Thyroid gland (tissue), 4 donors: ENCODE measurements around the gene TNIK.

Experiments used
- POLR2A ChIP-seq, 2 donors: fragments of 450-650 bp; IDR thresholded peaks; one replicate each; pipeline ENCODE4 v1.6.1; 2017; ENCODE audit warnings: antibody characterized with exemption in 2 of 2, mild to moderate bottlenecking in 2 of 2, moderate library complexity in 1 of 2
- TF ChIP-seq, protein P1 (sequence below), 6 experiments: fragments of 200-600 bp in 3 of 6; fragments of 450-650 bp in 3 of 6; sonication (generic) in 3 of 6; IDR thresholded peaks; one replicate each; pipeline ENCODE4 v1.5.1; 2016 to 2019; ENCODE audit warnings: antibody characterized with exemption in 6 of 6, mild to moderate bottlenecking in 2 of 6, inconsistent platforms in 1 of 6, moderate library complexity in 1 of 6

DNA sequence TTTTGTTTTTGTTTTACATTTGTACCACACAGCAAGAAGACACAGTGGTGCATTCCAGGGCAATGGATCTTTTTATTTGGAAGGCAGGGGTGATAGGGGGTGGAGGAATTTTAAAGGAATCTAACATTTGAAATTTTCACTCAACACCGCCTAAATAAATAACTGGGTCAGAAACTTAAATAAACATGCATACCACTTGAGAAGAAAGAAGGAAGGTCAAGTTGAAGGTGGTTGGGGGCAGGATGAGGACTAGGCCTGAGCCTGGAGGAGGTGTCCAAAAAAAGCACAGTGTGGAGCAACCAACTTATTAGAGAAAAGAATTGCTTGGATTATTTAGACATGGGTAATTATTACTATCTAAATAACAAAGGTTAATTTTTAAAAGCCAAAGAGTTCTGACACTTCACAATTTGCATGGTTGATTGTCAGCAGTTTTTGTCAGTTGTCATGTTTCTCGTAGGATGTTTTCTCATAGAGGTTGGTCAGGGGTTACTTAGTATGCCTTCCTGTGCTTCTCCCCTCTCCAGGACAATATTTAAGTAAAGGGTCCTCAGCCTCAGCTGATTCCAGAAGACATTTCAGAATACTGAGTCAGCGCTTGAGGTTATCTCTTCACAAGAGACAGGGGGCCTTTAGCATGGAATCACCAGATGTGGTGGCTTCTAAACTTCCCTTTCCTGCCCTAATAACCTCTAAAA lies 260.0 kb downstream of the TNIK start:
- TF ChIP-seq, protein P1, sequence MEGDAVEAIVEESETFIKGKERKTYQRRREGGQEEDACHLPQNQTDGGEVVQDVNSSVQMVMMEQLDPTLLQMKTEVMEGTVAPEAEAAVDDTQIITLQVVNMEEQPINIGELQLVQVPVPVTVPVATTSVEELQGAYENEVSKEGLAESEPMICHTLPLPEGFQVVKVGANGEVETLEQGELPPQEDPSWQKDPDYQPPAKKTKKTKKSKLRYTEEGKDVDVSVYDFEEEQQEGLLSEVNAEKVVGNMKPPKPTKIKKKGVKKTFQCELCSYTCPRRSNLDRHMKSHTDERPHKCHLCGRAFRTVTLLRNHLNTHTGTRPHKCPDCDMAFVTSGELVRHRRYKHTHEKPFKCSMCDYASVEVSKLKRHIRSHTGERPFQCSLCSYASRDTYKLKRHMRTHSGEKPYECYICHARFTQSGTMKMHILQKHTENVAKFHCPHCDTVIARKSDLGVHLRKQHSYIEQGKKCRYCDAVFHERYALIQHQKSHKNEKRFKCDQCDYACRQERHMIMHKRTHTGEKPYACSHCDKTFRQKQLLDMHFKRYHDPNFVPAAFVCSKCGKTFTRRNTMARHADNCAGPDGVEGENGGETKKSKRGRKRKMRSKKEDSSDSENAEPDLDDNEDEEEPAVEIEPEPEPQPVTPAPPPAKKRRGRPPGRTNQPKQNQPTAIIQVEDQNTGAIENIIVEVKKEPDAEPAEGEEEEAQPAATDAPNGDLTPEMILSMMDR (IDR thresholded peaks at IDR 0.05): no peak
- no peak for TF ChIP-seq POLR2A (IDR thresholded peaks at IDR 0.05)
